Measurements from ENCODE around the gene EMC10.

EMC10 gene

GRCh38 chr19:50480281-50481111 lies 4.2 kb downstream of the EMC10 start:
- DNase-seq = no peak

GRCh38 chr19:50481351-50482149 lies 5.2 kb downstream of the EMC10 start:
- DNase-seq = no peak

- no peak for DNase-seq
Measured at GRCh38 chr19:50482271-50482855, 6.1 kb downstream of the EMC10 start.

GRCh38 chr19:50482916-50483315 lies 6.6 kb downstream of the EMC10 start:
- no peak for DNase-seq

- DNase-seq = no peak
Measured at GRCh38 chr19:50485284-50485955, 9.1 kb downstream of the EMC10 start.

GRCh38 chr19:50486823-50487515 lies 10.7 kb downstream of the EMC10 start:
- no peak for DNase-seq

- DNase-seq = no peak
Measured at GRCh38 chr19:50488389-50489194, 12.3 kb downstream of the EMC10 start.

- no peak for DNase-seq
Measured at GRCh38 chr19:50489461-50490011, 13.2 kb downstream of the EMC10 start.

GRCh38 chr19:50490411-50490811 lies 14.1 kb downstream of the EMC10 start:
- DNase-seq = no peak

GRCh38 chr19:50490991-50491472 lies 14.7 kb downstream of the EMC10 start:
- DNase-seq = peak; percentile 80

- DNase-seq = no peak
Measured at GRCh38 chr19:50492303-50493052, 16.2 kb downstream of the EMC10 start.

GRCh38 chr19:50493171-50493570 lies 16.9 kb downstream of the EMC10 start:
- no peak for DNase-seq

- DNase-seq = no peak
Measured at GRCh38 chr19:50494186-50495019, 18.1 kb downstream of the EMC10 start.

- no peak for DNase-seq
Measured at GRCh38 chr19:50495020-50495531, 18.8 kb downstream of the EMC10 start.

GRCh38 chr19:50496189-50497021 lies 20.1 kb downstream of the EMC10 start:
- DNase-seq = no peak

GRCh38 chr19:50497022-50497405 lies 20.7 kb downstream of the EMC10 start:
- no peak for DNase-seq

- no peak for DNase-seq
Measured at GRCh38 chr19:50498219-50499056, 22.1 kb downstream of the EMC10 start.

Data from right forelimb (tissue), 1 donor.